Measurements from ENCODE around the gene HIC1.

GRCh38 chr17:2027528-2028233 lies 27.2 kb upstream of the HIC1 start:
- no peak for TF ChIP-seq USF2 (CRISPR knock-in tag; IDR thresholded peaks at IDR 0.05)
- TF ChIP-seq, protein P1, sequence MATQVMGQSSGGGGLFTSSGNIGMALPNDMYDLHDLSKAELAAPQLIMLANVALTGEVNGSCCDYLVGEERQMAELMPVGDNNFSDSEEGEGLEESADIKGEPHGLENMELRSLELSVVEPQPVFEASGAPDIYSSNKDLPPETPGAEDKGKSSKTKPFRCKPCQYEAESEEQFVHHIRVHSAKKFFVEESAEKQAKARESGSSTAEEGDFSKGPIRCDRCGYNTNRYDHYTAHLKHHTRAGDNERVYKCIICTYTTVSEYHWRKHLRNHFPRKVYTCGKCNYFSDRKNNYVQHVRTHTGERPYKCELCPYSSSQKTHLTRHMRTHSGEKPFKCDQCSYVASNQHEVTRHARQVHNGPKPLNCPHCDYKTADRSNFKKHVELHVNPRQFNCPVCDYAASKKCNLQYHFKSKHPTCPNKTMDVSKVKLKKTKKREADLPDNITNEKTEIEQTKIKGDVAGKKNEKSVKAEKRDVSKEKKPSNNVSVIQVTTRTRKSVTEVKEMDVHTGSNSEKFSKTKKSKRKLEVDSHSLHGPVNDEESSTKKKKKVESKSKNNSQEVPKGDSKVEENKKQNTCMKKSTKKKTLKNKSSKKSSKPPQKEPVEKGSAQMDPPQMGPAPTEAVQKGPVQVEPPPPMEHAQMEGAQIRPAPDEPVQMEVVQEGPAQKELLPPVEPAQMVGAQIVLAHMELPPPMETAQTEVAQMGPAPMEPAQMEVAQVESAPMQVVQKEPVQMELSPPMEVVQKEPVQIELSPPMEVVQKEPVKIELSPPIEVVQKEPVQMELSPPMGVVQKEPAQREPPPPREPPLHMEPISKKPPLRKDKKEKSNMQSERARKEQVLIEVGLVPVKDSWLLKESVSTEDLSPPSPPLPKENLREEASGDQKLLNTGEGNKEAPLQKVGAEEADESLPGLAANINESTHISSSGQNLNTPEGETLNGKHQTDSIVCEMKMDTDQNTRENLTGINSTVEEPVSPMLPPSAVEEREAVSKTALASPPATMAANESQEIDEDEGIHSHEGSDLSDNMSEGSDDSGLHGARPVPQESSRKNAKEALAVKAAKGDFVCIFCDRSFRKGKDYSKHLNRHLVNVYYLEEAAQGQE (IDR thresholded peaks at IDR 0.05; ENCODE audit: borderline replicate concordance): no peak
- TF ChIP-seq, protein P1 (CRISPR knock-in tag; IDR thresholded peaks at IDR 0.05; ENCODE audit: low read depth): no peak

All from K562 (cell line).